Liver (tissue), 3 donors: ENCODE measurements around the gene B3GNT2.

ENCODE experiments used
- JUND ChIP-seq, 2 donors: IDR thresholded peaks; 2 replicates each; pipeline ENCODE4 v1.6.1; 2016; ENCODE audit warnings: antibody characterized with exemption in 2 of 2
- RAD21 ChIP-seq, 2 donors: IDR thresholded peaks; 2 replicates each; pipeline ENCODE4 v1.6.1; 2016; ENCODE audit warnings: antibody characterized with exemption in 2 of 2, mild to moderate bottlenecking in 2 of 2
- TF ChIP-seq, protein P1 (sequence below): fragments of 150-350 bp; IDR thresholded peaks from 2 replicates; pipeline ENCODE4 v1.5.1; 2017; ENCODE audit warnings: improper control_type of control experiment, low read depth, low read length; ENCODE audit not compliant: missing input control
- donor health status: healthy.
- donor health status: healthy.

DNA sequence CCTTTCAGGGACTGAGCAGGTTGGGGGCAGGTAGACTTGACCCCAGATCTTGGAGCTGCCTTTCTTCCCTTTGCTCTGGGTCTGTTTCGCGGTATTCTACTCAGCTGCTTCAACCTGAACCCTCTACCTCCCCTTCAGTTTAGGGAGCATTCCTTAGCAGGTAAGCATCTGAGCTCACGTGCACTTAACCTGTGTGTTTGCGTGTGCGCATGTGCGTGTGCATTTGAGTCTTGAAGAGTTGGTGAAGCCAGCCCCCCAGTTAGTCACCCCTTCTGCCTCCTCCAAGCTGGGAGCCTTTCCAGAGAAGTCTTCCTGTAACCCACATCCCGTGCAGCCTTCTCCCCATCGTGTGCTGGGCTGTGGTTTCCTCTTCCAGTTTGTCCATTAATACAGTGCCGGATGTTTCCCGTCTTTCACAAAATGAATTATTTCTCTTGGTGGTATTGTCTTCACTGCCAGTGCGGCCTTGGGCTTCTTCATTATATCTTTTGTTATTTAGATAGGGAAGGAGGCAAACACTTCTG is 33.2 kb downstream of the B3GNT2 start:
- TF ChIP-seq, protein P1, sequence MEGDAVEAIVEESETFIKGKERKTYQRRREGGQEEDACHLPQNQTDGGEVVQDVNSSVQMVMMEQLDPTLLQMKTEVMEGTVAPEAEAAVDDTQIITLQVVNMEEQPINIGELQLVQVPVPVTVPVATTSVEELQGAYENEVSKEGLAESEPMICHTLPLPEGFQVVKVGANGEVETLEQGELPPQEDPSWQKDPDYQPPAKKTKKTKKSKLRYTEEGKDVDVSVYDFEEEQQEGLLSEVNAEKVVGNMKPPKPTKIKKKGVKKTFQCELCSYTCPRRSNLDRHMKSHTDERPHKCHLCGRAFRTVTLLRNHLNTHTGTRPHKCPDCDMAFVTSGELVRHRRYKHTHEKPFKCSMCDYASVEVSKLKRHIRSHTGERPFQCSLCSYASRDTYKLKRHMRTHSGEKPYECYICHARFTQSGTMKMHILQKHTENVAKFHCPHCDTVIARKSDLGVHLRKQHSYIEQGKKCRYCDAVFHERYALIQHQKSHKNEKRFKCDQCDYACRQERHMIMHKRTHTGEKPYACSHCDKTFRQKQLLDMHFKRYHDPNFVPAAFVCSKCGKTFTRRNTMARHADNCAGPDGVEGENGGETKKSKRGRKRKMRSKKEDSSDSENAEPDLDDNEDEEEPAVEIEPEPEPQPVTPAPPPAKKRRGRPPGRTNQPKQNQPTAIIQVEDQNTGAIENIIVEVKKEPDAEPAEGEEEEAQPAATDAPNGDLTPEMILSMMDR, result no peak
- no peak for TF ChIP-seq RAD21 (IDR thresholded peaks at IDR 0.05)
- TF ChIP-seq JUND (IDR thresholded peaks at IDR 0.05), result no peak
